GM11168 (cell line): ENCODE results near the gene CENPX.

Experiments used
- in situ Hi-C: fragments of 300-500 bp; cut with MboI; formaldehyde crosslinking; loops from one replicate; pipeline ENCODE4 v1.12.0; 2022; ENCODE audit warnings: low sequenced_read_pairs; ENCODE audit not compliant: unreplicated experiment

The CENPX gene

GRCh38 chr17:82055965-82056728, 33.5 kb upstream of the CENPX start:
- in situ Hi-C loops: no loop called here

DNA sequence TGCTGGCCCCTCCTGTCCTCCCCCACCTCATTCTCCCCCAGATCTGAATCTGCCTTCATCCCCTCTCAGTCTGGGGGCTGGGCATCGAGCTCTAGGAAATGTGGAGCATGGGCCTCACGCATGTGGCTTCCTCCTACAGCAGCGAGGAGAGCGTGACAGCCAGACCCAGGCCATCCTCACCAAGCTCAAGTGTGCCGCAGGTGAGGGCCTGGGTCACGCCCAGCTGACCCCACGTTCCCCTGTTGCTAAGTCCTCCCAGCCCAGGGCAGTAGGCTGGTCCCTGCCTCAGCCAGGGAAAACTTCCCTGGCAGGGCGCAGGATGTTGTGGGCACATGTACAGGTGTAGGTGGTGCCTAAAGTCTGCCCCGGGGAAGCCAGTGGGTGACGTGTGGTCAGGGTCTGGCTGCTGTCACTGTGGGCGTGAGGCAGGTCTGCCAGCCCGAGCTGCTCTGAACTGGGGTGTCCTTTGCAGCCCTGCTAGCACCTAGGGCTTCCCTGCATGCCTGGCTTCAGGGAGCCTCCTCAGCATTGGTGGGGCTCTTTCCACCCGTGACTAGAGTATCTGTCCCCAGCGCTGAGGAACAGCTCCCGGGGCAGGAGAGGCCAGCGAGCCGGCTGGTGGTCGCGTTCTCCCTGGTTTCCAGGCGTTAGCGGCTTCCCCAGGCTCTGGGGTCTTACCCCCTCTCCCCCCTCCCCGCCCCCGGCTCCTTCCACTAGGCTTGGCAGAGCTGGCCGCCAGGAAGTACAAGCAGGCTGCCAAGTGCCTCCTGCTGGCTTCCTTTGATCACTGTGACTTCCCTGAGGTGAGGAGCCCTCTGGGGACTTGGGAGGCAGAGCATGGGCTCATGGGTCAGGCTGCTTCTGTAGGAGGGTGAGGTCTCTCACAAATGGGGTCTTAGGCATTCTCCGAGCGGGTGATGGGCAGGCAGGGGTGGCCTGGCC, 32.6 kb upstream of the CENPX start:
- in situ Hi-C loops: no loop called here

DNA sequence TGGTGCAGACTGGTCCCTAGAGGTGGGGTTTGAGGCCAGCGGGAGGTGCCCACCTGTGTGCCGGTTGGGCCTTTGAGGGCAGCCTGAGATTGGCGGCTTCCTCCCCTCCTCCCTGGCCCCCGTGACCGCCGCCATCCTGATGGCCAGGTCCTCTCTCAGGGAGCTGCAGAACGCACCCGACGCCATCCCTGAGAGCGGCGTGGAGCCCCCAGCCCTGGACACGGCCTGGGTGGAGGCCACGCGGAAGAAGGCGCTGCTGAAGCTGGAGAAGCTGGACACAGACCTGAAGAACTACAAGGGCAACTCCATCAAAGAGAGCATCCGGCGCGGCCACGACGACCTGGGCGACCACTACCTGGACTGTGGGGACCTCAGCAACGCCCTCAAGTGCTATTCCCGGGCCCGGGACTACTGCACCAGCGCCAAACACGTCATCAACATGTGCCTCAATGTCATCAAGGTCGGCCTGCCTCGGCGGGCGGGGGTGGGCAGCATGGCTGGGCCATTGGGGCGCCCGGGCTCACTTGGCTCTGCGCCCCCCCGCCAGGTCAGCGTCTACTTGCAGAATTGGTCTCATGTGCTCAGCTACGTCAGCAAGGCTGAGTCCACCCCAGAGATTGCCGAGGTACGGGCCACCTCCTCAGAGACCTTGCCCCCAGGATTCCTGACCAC, 31.8 kb upstream of the CENPX start:
- in situ Hi-C loops: no loop called here

DNA sequence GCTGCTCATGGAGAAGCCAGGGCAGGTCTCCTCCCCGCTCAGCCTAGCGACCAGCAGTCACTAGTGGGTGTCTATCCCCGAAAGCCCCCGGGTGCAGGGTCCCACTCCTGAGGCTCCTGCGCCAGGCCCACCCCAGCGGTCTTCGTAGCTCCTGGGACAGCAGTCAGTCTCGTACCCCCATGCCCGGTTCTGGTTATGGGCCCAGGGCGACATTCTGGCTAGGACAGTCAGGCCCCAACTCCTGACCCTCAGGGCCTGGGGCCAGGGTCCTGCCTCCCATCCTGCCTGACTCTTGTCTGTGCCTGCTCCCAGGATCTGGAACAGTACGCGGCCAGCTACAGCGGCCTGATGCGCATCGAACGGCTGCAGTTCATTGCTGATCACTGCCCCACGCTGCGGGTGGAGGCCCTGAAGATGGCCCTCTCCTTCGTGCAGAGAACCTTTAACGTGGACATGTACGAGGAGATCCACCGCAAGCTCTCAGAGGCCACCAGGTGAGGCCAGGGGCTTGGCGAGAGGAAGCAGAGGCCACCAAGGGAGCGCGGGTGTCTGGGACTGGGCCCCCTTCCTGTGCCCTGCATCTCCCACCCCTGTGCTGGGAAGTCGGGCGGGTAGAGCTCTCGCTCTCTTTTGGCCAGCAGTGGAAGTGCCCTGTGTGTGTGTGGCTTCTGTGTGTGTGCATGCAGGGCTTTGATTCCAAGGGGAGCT, 31.0 kb upstream of the CENPX start:
- in situ Hi-C loops: no loop called here

GRCh38 chr17:82053130-82053529, 30.5 kb upstream of the CENPX start:
- in situ Hi-C loops: no loop called here

- in situ Hi-C loops: no loop called here
Measured at GRCh38 chr17:82052638-82053059, 30.0 kb upstream of the CENPX start.

DNA sequence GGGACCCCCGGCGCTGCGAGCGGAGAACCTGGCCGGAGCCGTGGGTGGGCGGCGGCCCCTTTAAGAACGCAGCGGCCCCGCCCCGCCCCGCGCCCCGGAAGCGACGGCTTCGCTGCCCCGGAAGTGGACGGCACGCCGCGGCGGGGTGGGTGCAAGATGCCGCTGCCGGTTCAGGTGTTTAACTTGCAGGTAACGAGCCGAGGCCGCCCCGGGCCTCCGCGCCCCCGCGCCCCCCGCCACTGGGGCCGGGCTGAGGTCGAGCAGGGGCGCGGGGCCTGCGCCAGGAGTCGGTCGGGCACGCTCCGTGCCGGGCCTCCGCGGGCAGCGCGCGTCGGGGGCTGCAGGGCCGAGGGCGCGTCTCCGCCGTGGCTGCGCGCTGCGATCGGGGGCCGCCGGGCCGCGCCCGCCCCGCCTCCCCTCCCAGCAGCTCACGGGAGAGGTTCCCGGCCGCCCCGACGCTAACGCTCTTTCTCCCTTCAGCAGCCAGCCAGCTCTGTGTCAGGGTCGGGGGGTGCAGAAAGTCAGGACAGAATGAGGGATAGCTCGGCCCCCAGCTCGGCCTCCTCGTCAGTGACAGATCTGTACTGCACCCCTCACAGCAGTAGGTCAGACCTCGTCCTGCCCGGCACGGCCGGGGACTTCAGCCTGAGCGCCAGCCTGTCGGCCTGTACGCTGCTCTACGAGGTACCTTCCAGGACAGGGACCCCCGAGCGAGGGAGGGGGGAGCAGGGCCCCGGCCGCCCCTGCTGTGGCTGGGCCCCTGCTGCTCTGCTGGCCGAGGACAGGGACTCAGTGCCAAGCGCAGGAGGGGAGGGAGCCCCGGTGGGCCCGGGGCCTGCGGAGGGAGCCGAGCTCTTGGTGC, 29.3 kb upstream of the CENPX start, which contains the start of the genes GPS1 and RFNG:
TSS of gene GPS1 (plus strand) at position 123 of the 862 bp plus-strand sequence. CDS start at position 157, 34 bp downstream.
TSS of gene RFNG (minus strand) at position 36 of the 862 bp plus-strand sequence. CDS start 45 bp downstream, outside the sequence.
- in situ Hi-C loops: no loop called here

DNA sequence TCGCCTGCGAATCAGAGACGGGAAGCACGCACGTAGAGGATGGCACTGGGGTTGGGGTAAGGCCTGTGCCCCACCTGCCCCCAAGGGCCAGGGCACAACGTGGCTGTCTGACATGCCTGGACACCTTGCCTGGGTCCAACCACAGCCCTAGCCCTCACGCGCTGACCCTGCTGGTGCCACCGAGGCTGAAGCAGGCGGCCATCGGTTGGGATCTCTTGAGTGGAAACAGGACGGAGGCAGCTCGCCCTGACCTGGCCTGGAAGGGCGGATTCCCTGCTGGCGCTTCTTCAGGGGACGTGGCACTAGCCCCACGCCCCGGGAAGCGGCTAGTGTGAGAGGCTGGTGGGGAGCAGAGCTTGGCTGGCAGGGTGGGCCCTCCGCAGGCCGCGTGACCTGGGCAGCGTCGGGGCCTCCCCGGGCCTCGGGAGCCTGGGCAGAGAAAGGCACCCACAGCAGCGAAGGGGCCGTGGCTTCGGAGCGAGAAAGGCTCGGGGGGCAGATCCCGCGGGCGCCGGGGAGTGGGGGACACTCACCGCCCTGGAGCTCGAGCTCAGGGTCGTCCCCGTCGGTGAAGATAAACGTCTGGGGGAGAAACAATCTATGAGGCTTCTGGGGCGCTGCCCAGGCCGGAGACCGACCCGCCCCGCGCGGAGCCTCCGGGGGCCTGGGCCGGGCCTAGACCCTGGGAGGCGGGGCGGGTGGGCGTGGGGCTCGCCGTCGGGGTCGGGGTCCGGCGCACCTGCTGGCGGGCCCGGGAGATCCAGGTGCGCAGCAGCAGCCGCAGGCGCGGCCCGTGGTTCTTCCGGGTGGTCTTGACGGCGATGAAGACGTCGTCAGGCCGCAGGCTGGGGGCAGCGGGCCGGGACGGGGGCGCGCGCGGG, 28.3 kb upstream of the CENPX start:
- in situ Hi-C loops: no loop called here

GRCh38 chr17:82050152-82050760, 27.6 kb upstream of the CENPX start:
- in situ Hi-C loops: no loop called here

DNA sequence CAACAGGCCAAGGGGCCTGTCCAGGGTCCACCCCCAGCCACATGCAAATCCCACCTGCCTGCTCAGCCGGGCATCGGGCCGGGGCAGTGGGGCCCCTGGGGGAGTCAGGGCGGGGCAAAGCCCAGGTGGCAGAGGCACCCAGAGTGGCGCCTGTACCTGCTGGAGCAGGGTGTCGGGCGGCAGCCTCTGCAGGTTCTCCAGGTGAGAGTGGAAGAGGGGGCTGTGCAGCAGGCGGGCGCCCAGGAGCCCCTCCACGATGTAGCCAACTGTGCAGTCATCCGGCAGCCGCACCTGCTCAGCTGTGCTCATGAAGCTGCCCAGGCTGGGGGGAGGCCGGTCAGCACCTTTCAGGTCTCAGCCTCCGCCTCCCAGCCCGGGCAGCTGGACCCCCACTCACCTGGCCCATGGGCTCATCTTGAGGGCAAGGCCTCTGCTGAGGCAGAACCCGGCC, 26.9 kb upstream of the CENPX start:
- in situ Hi-C loops: no loop called here

DNA sequence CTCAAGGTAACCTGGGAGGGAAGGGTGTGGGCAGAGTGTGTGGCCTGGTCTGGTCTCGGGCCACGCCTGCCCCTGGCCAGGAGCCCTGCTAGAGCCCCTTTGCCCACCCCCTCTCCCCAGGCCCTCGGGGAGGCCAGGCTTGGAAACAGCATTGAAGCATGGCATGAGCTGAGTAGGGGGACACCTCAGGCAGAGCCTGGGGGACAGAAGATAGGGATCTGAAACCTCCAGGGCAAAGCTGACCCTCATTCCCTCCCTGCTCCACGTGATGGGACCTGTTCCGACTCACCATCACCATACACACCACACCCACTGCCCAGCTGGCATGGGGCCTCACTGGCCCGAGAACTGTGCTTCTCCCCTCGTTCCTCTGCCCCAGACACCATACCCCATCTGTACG, 26.4 kb upstream of the CENPX start:
- in situ Hi-C loops: no loop called here

- in situ Hi-C loops: no loop called here
Measured at GRCh38 chr17:82048571-82048971, 25.9 kb upstream of the CENPX start.

GRCh38 chr17:82047914-82048570, 25.4 kb upstream of the CENPX start:
- in situ Hi-C loops: no loop called here

- in situ Hi-C loops: no loop called here
Measured at GRCh38 chr17:82047379-82047778, 24.7 kb upstream of the CENPX start.

GRCh38 chr17:82046903-82047302, 24.2 kb upstream of the CENPX start:
- in situ Hi-C loops: no loop called here

GRCh38 chr17:82045936-82046484, 23.3 kb upstream of the CENPX start:
- in situ Hi-C loops: no loop called here

DNA sequence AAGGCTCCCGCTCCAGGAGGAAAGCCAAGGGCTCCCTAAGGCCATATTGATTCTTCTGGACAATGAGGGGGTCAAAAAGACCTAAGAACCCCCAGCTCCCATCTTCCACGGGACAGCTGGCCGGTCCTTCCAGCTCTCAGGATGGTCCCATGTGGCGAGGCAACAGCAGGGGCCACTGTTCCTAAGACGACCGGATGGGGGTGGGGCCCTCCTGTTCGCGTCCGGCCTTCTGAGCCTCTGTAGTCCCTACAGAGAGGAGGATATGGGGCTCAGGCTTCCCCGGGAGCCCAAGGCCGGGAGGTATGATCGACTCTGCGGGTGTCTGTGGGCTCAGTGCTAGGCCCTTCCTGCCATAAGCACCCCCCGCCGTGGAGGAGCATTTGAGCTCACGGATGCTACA, 20.8 kb upstream of the CENPX start:
- in situ Hi-C loops: no loop called here
